Endothelial cell of umbilical vein (primary cell): Measurements from ENCODE around the gene LRR1. TPM values are rescaled to one million over a fixed set of nuclear protein-coding genes. Genes with fewer than 3 reads are reported as not detected.

Source experiments
- BruUV-seq: library from RNA; stranded (reverse); fragments of 400-500 nt; replicated peaks from 2 replicates; lab custom pipeline; 2021; lab: Mats Ljungman, UMichigan
- CTCF ChIA-PET: fragments of 300-600, 350-600 bp; sonication (Branson Sonifier 250); formaldehyde crosslinking; loops from one replicate; lab custom pipeline; 2021; ENCODE audit warnings: antibody characterized with exemption, inconsistent platforms; lab: Charles Lee
- POLR2A ChIA-PET: fragments of 300-600, 350-600 bp; sonication (Branson Sonifier 250); formaldehyde crosslinking; loops from one replicate; lab custom pipeline; 2021; ENCODE audit warnings: antibody characterized with exemption, inconsistent platforms; lab: Charles Lee
- DNase-seq: peaks from one replicate; pipeline ENCODE4 v3.0.0-alpha.2; 2011; ENCODE audit warnings: low read depth, low spot score
- FAIRE-seq: peaks from 2 replicates; lab custom pipeline; 2011; peaks lifted over from hg19 to GRCh38; lab: Jason Lieb, UNC
- H2AFZ ChIP-seq: 2 replicates; pipeline ENCODE4 v1.6.0; 2012; ENCODE audit warnings: low read depth, low read length, control low read depth, inconsistent platforms
- H3K27ac ChIP-seq: 2 replicates; pipeline ENCODE4 v1.5.1; 2011; ENCODE audit warnings: low read depth, mild to moderate bottlenecking, control low read depth, low read length, moderate library complexity; ENCODE audit not compliant: insufficient read depth
- H3K27me3 ChIP-seq, 2 experiments: 2 replicates each; pipeline versions ENCODE4 v1.6.0 to v1.6.1; 2011; ENCODE audit warnings: low read length in 2 of 2, mixed read lengths in 1 of 2; ENCODE audit not compliant: control insufficient read depth in 2 of 2, insufficient read depth in 2 of 2
- H3K36me3 ChIP-seq, 2 experiments: 2 replicates in 1 of 2; 3 replicates in 1 of 2; pipeline ENCODE4 v1.5.1; 2011; ENCODE audit warnings: low read length in 2 of 2, mild to moderate bottlenecking in 1 of 2, moderate library complexity in 1 of 2; ENCODE audit not compliant: control insufficient read depth in 2 of 2, insufficient read depth in 2 of 2; ENCODE audit errors: extremely low read depth in 1 of 2
- H3K4me1 ChIP-seq: 3 replicates; pipeline ENCODE4 v1.5.1; 2011; ENCODE audit warnings: mild to moderate bottlenecking, low read length; ENCODE audit not compliant: control insufficient read depth, insufficient read depth; ENCODE audit errors: extremely low read depth
- H3K4me2 ChIP-seq: 2 replicates; pipeline ENCODE4 v1.6.1; 2011; ENCODE audit warnings: low read length, control low read depth, mixed read lengths; ENCODE audit not compliant: insufficient read depth
- H3K4me3 ChIP-seq, 3 experiments: fragments of 200-600 bp in 1 of 3; sonication (generic), shearing (Covaris generic) in 1 of 3; replicated peaks in 1 of 3; 2 replicates each; pipeline ENCODE4 v1.5.1; 2011 to 2016; ENCODE audit warnings: control low read depth in 3 of 3, low read length in 3 of 3, mild to moderate bottlenecking in 2 of 3, inconsistent platforms in 1 of 3, low read depth in 1 of 3, moderate library complexity in 1 of 3; ENCODE audit not compliant: insufficient read depth in 1 of 3
- H3K79me2 ChIP-seq: 2 replicates; pipeline ENCODE4 v1.6.0; 2012; ENCODE audit warnings: low read length, inconsistent platforms; ENCODE audit not compliant: control insufficient read depth, insufficient read depth
- H3K9ac ChIP-seq: replicated peaks from 2 replicates; pipeline ENCODE3; 2011; ENCODE audit warnings: low read length, control low read depth; ENCODE audit not compliant: insufficient read depth; ENCODE audit errors: extremely low read depth
- H3K9me1 ChIP-seq: replicated peaks from 3 replicates; pipeline ENCODE4 v1.6.0; 2011; ENCODE audit warnings: mild to moderate bottlenecking, low read length; ENCODE audit not compliant: control insufficient read depth, insufficient read depth; ENCODE audit errors: extremely low read depth
- H3K9me3 ChIP-seq: replicated peaks from 2 replicates; pipeline ENCODE4 v1.5.1; 2012; ENCODE audit warnings: low read length, inconsistent platforms; ENCODE audit not compliant: control insufficient read depth, insufficient read depth
- H4K20me1 ChIP-seq: replicated peaks from 2 replicates; pipeline ENCODE3; 2011; ENCODE audit warnings: mild to moderate bottlenecking, low read length; ENCODE audit not compliant: control insufficient read depth, insufficient read depth; ENCODE audit errors: extremely low read depth
- EZH2 ChIP-seq: IDR thresholded peaks from 2 replicates; pipeline ENCODE4 v1.6.1; 2012; ENCODE audit warnings: borderline replicate concordance, low read depth, mild to moderate bottlenecking, moderate library complexity, low read length, inconsistent platforms; ENCODE audit not compliant: severe bottlenecking
- FOS ChIP-seq: IDR thresholded peaks from 2 replicates; pipeline ENCODE4 v1.6.1; 2011; ENCODE audit warnings: mild to moderate bottlenecking, low read length, moderate library complexity, borderline replicate concordance; ENCODE audit not compliant: insufficient read depth
- GATA2 ChIP-seq: IDR thresholded peaks from 2 replicates; pipeline ENCODE4 v1.7.0; 2011; ENCODE audit warnings: low read depth, mild to moderate bottlenecking, moderate library complexity, mixed read lengths, low read length; ENCODE audit not compliant: insufficient read length, insufficient read depth
- JUN ChIP-seq: IDR thresholded peaks from 2 replicates; pipeline ENCODE4 v1.6.1; 2011; ENCODE audit warnings: borderline replicate concordance, low read depth; ENCODE audit not compliant: insufficient read length, insufficient read depth
- MYC ChIP-seq: IDR thresholded peaks from one replicate; pipeline ENCODE4 v1.6.1; 2011; ENCODE audit warnings: mild to moderate bottlenecking, low read depth, low read length
- POLR2A ChIP-seq: IDR thresholded peaks from 2 replicates; pipeline ENCODE4 v1.6.1; 2012; ENCODE audit warnings: low read depth, mild to moderate bottlenecking, control low read depth, low read length
- POLR2AphosphoS5 ChIP-seq: IDR thresholded peaks from 2 replicates; pipeline ENCODE4 v1.6.1; 2012; ENCODE audit warnings: low read depth, mild to moderate bottlenecking, control low read depth, low read length, moderate library complexity; ENCODE audit not compliant: insufficient read depth
- dilution Hi-C: fragments of 300-500 bp; cut with MboI; formaldehyde crosslinking; loops from one replicate; pipeline ENCODE4 v1.15.0; 2019; ENCODE audit warnings: low sequenced_read_pairs; ENCODE audit not compliant: extremely low pct_ligation_motif_present
- intact Hi-C: fragments of 100-400 bp; cut with micrococcal nuclease; formaldehyde crosslinking; loops from one replicate; pipeline ENCODE4 v1.10.0; 2022
- polyA plus RNA-seq, 4 experiments: library from polyadenylated mRNA; depleted of rRNA in 3 of 4; stranded (reverse) in 3 of 4; unstranded in 1 of 4; fragments of >200 nt; gene quantifications; 2 replicates each; pipeline versions ENCODE4 v1.2.1 to v1.2.3, GENCODE V29; 2011 to 2012; ENCODE audit warnings: missing spikeins in 1 of 4
- total RNA-seq: library from RNA; stranded (reverse); gene quantifications from 2 replicates; pipeline ENCODE4 v1.2.3, GENCODE V29; 2021
- TF ChIP-seq, protein P1 (sequence below), 2 donors: IDR thresholded peaks; 1 replicate in 1 of 2; 2 replicates in 1 of 2; pipeline ENCODE4 v1.5.1; 2011; ENCODE audit warnings: low read length in 2 of 2, mild to moderate bottlenecking in 2 of 2, moderate library complexity in 2 of 2, control low read depth in 1 of 2, inconsistent platforms in 1 of 2, low read depth in 1 of 2; ENCODE audit not compliant: insufficient read depth in 1 of 2; ENCODE audit errors: extremely low read depth in 1 of 2
- TF ChIP-seq, protein P2 (sequence below): IDR thresholded peaks from 2 replicates; pipeline ENCODE4 v1.6.1; 2011; ENCODE audit not compliant: insufficient read depth, insufficient read length

Gene LRR1
- total and polyA plus RNA-seq, 2 donors (not counting 3 experiments of a cell fraction or from before 2014, with no cell fraction given), result 17.7 to 30.9 TPM

DNA sequence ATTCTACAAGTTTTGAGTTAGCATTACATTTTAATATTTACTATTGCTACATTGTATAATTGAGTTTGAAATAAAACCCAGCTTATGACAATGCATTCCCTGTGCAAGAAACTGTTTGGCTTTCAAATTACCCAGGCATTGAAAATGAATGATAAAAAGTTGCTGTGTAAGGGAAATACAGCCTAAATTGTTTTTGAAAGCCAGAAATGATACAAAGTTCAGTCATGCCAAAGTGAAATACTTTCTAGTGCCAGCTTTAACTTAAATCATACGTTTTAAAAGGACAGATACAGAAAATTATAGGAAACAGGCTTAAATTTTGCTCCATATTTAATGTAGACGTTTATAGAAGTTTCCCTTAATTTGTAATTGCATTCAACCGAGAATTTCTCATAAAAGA lies 24.6 kb downstream of the LRR1 start:
- Histone ChIP-seq H3K9me3 (no peaks in the 10 kb centered on the region), H3K4me2 (peak overlapping the region; percentile 86), H3K4me1 (peaks cover 40% of the 10 kb centered on the region), H3K9ac (peak overlapping the region; percentile 90), H2AFZ (no peak overlapping the region), H3K27ac (no peak overlapping the region), H3K36me3 (no peaks in the 10 kb centered on the region), H3K9me1 (no peaks in the 10 kb centered on the region), H3K27me3 (no peaks in the 10 kb centered on the region), H3K4me3 (peak overlapping the region in 2 of 3 experiments; percentile 83 to 95), H3K79me2 (peaks cover 70% of the 10 kb centered on the region), H4K20me1 (no peaks in the 10 kb centered on the region)
- FAIRE-seq (peak; percentile 52), DNase-seq (peak; percentile 13)
- intact Hi-C loops (loop anchor here (10.0 kb wide), 1 partner anchor 611 kb away; the partner anchor contains the start of gene SOS2), dilution Hi-C loops (no loop called here)
- no TSS peak for BruUV-seq
- CTCF ChIA-PET, result interaction anchor here (1.2 to 6.4 kb wide), 5 partner anchors 10 to 239 kb away, joined by 3 to 80 read pairs (median 8); partner anchors contain the start of genes DNAAF2 and RPS29
- TF ChIP-seq, protein P1, sequence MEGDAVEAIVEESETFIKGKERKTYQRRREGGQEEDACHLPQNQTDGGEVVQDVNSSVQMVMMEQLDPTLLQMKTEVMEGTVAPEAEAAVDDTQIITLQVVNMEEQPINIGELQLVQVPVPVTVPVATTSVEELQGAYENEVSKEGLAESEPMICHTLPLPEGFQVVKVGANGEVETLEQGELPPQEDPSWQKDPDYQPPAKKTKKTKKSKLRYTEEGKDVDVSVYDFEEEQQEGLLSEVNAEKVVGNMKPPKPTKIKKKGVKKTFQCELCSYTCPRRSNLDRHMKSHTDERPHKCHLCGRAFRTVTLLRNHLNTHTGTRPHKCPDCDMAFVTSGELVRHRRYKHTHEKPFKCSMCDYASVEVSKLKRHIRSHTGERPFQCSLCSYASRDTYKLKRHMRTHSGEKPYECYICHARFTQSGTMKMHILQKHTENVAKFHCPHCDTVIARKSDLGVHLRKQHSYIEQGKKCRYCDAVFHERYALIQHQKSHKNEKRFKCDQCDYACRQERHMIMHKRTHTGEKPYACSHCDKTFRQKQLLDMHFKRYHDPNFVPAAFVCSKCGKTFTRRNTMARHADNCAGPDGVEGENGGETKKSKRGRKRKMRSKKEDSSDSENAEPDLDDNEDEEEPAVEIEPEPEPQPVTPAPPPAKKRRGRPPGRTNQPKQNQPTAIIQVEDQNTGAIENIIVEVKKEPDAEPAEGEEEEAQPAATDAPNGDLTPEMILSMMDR (IDR thresholded peaks at IDR 0.05; ENCODE audit: extremely low read depth in 1 of 2, insufficient read depth in 1 of 2, low read depth in 1 of 2, low read length in 2 of 2), result no peak
- TF ChIP-seq GATA2 (no peak), POLR2AphosphoS5 (no peak), EZH2 (no peak), JUN (no peak), MYC (no peak), FOS (no peak), POLR2A (no peak)
- TF ChIP-seq, protein P2, sequence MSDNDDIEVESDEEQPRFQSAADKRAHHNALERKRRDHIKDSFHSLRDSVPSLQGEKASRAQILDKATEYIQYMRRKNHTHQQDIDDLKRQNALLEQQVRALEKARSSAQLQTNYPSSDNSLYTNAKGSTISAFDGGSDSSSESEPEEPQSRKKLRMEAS, result no peak
- POLR2A ChIA-PET, result interaction anchor here (0.7 kb wide), 1 partner anchor 8 kb away, joined by 3 read pairs; no protein-coding TSS in a partner anchor
